Osteoblast (primary cell): Measurements from ENCODE around the gene MED12. TPM values are rescaled to one million over a fixed set of nuclear protein-coding genes. Genes with fewer than 3 reads are reported as not detected.
"Not testable (repeated sequence)": the region's sequence is repeated elsewhere in the genome, so short reads cannot be mapped to it uniquely, and the experiment has no call there.

Experiments
- DNase-seq: peaks from one replicate; pipeline ENCODE4 v3.0.0; 2011; ENCODE audit warnings: low spot score, mixed read lengths; ENCODE audit not compliant: insufficient read length; ENCODE audit errors: missing footprints
- H2AFZ ChIP-seq: 2 replicates; pipeline ENCODE4 v1.6.0; 2011; ENCODE audit warnings: mild to moderate bottlenecking, low read length
- H3K27ac ChIP-seq: 2 replicates; pipeline ENCODE4 v1.5.1; 2011; ENCODE audit warnings: mild to moderate bottlenecking, low read depth, low read length, moderate library complexity
- H3K27me3 ChIP-seq: 2 replicates; pipeline ENCODE4 v1.6.0; 2012; ENCODE audit warnings: mild to moderate bottlenecking, control low read depth, inconsistent platforms, low read length, moderate library complexity; ENCODE audit not compliant: insufficient read depth
- H3K36me3 ChIP-seq: 2 replicates; pipeline ENCODE4 v1.5.1; 2011; ENCODE audit warnings: mild to moderate bottlenecking, low read length, control low read depth, moderate library complexity; ENCODE audit not compliant: insufficient read depth
- H3K4me1 ChIP-seq: 2 replicates; pipeline ENCODE4 v1.5.1; 2011; ENCODE audit warnings: mild to moderate bottlenecking, low read length, control low read depth, moderate library complexity; ENCODE audit not compliant: insufficient read depth
- H3K4me2 ChIP-seq: 2 replicates; pipeline ENCODE4 v1.6.0; 2011; ENCODE audit warnings: mild to moderate bottlenecking, low read length; ENCODE audit not compliant: insufficient read depth
- H3K4me3 ChIP-seq: fragments of 200-600 bp; sonication (generic); 3 replicates; pipeline ENCODE4 v1.5.1; 2012; ENCODE audit warnings: mild to moderate bottlenecking, low read length, inconsistent platforms; ENCODE audit not compliant: insufficient read depth
- H3K79me2 ChIP-seq: 2 replicates; pipeline ENCODE4 v1.6.0; 2012; ENCODE audit warnings: mild to moderate bottlenecking, low read length, control low read depth, inconsistent platforms; ENCODE audit not compliant: insufficient read depth
- H3K9me3 ChIP-seq: 2 replicates; pipeline ENCODE4 v1.5.1; 2011; ENCODE audit warnings: low read depth, low read length, control low read depth
- H4K20me1 ChIP-seq: 2 replicates; pipeline ENCODE4 v1.6.0; 2012; ENCODE audit warnings: mild to moderate bottlenecking, low read length, control low read depth; ENCODE audit not compliant: insufficient read depth
- total RNA-seq: library from RNA; depleted of rRNA; stranded (reverse); fragments of >200 nt; gene quantifications from 2 replicates; pipeline ENCODE4 v1.2.3, GENCODE V29; 2012
- TF ChIP-seq, protein P1 (sequence below): IDR thresholded peaks from 2 replicates; pipeline ENCODE4 v1.5.1; 2011; ENCODE audit warnings: mild to moderate bottlenecking, low read depth, low read length, moderate library complexity; ENCODE audit errors: extremely low read depth

MED12 gene
- total RNA-seq, 1 donor, result 24.2 TPM

DNA sequence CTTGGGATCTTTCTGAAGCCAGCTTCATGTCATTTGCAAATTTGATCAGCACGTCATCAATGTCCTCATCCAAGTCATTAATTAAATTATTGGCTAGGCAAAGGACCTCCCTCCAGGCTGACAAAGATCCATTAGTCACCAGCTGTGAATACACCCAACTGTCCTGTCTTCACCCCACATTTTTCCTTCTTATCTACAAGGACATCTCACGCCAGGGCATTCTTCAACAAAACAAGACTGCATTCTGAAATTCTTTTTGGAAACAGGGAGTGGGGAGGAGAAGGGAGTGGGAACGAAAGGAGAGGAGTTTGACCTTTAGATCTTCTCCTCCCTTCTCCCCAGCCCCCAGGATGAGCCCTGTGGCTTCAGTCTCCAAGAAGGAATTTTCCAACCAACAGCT, 58.9 kb downstream of the MED12 start:
- TF ChIP-seq, protein P1, sequence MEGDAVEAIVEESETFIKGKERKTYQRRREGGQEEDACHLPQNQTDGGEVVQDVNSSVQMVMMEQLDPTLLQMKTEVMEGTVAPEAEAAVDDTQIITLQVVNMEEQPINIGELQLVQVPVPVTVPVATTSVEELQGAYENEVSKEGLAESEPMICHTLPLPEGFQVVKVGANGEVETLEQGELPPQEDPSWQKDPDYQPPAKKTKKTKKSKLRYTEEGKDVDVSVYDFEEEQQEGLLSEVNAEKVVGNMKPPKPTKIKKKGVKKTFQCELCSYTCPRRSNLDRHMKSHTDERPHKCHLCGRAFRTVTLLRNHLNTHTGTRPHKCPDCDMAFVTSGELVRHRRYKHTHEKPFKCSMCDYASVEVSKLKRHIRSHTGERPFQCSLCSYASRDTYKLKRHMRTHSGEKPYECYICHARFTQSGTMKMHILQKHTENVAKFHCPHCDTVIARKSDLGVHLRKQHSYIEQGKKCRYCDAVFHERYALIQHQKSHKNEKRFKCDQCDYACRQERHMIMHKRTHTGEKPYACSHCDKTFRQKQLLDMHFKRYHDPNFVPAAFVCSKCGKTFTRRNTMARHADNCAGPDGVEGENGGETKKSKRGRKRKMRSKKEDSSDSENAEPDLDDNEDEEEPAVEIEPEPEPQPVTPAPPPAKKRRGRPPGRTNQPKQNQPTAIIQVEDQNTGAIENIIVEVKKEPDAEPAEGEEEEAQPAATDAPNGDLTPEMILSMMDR, result no peak
- no peak overlapping the region for H3K4me3 ChIP-seq
- no peak overlapping the region for H2AFZ ChIP-seq
- no peaks in the 10 kb centered on the region for H4K20me1 ChIP-seq
- H3K4me2 ChIP-seq, result no peak overlapping the region
- peaks cover 13% of the 10 kb centered on the region for H3K27me3 ChIP-seq
- H3K27ac ChIP-seq, result no peak overlapping the region
- no peaks in the 10 kb centered on the region for H3K79me2 ChIP-seq
- DNase-seq, result no peak
- H3K4me1 ChIP-seq, result peaks cover 6% of the 10 kb centered on the region
- H3K9me3 ChIP-seq, result no peaks in the 10 kb centered on the region
- H3K36me3 ChIP-seq, result no peaks in the 10 kb centered on the region

DNA sequence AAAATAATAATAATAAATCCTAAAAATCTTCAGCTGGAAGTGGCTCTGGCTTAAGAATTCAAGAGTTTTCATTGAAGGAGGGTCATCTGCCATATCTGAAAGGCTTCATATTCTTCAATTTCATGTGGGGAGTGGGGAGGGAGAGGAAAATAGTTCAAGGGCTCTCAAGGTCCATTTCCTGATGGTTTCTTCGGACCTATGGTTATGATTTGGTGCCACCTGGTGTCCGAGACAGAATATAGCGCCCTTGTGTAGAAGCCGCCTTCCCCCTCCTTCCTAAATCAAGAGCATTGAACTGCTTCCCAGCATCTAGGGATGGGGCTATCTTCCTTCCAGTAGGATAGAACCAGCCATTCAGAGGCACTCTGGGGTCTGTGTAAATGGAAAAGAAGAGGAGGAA, 60.5 kb downstream of the MED12 start:
- H3K4me1 ChIP-seq, result peaks cover 11% of the 10 kb centered on the region
- H3K27ac ChIP-seq, result no peak overlapping the region
- no peaks in the 10 kb centered on the region for H3K36me3 ChIP-seq
- H4K20me1 ChIP-seq, result no peaks in the 10 kb centered on the region
- DNase-seq, result peak; percentile 85
- H3K4me3 ChIP-seq, result no peak overlapping the region
- no peaks in the 10 kb centered on the region for H3K9me3 ChIP-seq
- no peak overlapping the region for H2AFZ ChIP-seq
- TF ChIP-seq, protein P1, result peak; percentile 81
- no peaks in the 10 kb centered on the region for H3K79me2 ChIP-seq
- H3K27me3 ChIP-seq, result peaks cover 12% of the 10 kb centered on the region
- H3K4me2 ChIP-seq, result peak overlapping the region; percentile 7

DNA sequence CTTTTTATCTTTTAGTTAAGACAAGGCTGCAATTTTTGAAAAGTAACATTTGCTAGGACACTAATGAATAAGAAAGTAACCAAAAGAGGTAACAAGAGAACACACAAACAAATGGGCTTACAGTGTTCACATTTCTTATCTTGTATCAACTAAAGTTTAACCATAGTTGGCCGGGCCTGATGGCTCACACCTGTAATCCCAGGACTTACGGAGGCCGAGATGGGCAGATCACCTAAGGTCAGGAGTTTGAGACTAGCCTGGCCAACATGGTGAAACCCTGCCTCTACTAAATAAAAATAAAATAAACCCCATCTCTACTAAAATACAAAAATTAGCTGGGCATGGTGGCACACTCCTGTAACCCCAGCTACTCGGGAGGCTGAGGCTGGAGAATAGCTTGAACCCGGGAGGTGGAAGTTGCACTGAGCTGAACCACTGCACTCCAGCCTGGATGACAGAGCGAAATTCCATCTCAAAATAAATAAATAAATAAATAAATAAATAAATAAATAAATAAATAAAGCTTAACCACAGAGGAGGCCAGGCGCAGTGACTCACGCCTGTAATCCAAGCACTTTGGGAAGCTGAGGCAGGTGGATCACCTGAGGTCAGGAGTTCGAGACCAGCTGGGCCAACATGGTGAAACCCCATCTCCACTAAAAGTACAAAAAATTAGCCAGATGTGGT, 62.3 kb downstream of the MED12 start:
- not testable (repeated sequence) for H3K9me3 ChIP-seq, H3K4me2 ChIP-seq, DNase-seq, H3K79me2 ChIP-seq, H2AFZ ChIP-seq, H3K4me3 ChIP-seq, H4K20me1 ChIP-seq, H3K27ac ChIP-seq, H3K36me3 ChIP-seq
- Histone ChIP-seq H3K27me3 (peaks cover 12% of the 10 kb centered on the region), H3K4me1 (peaks cover 11% of the 10 kb centered on the region)

DNA sequence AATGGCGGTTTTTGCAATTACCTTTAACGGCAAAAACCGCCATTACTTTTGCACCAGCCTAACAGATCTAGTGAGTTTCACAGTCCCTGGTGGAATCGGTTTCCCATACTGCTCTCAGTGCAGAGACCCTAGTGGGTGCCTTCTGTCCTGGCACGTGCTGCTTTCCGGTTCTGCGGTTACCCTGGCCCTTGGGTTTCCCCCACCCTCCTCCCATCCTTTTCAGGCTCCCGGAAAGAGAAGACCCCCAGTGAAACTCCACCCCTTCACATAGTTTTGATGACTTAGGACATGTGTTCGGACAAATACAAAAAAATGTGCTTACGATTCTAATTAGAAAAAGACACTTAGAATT, 63.1 kb downstream of the MED12 start:
- Histone ChIP-seq H2AFZ (peak overlapping the region; percentile 89), H3K27ac (peak overlapping the region; percentile 81), H3K4me3 (peak overlapping the region; percentile 75), H3K27me3 (peaks cover 12% of the 10 kb centered on the region), H3K9me3 (no peaks in the 10 kb centered on the region), H4K20me1 (no peaks in the 10 kb centered on the region), H3K36me3 (no peaks in the 10 kb centered on the region), H3K4me1 (peaks cover 11% of the 10 kb centered on the region), H3K4me2 (peak overlapping the region; percentile 92), H3K79me2 (no peaks in the 10 kb centered on the region)
- DNase-seq, result no peak
- TF ChIP-seq, protein P1, result no peak
